ENCODE data around the gene ORMDL2.
"Not testable (repeated sequence)": the region's sequence is repeated elsewhere in the genome, so short reads cannot be mapped to it uniquely, and the experiment has no call there.

ORMDL2 gene

DNA sequence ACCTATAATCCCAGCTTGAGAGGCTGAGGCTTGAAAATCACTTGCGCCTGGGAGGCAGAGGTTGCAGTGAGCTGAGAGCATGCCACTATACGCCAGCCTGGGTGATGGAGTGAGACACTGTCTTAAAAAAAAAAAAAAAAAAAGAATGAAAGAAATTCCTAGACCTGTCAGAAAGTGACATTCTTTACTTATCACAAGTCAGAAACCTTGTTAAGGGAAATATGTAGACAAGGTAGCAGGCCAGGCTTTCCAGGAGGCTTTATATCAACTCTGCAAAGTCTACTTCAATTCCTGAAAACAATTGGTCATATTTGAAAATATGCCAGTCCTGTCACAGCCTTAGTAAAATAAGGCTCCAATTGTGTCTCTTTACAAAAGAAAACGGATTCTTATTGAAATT is 44.0 kb downstream of the ORMDL2 start:
- DNase-seq (ENCODE audit: low spot score) = no peak
- Histone ChIP-seq H3K23ac (ENCODE audit: low read depth, low read length, poor library complexity) (no peak overlapping the region), H3K27me3 (ENCODE audit: control insufficient read depth in 3 of 3, insufficient read depth in 3 of 3, low read depth in 1 of 3, low read length in 3 of 3) (peaks cover 0 to 3% (median 0%) of the 10 kb centered on the region in 3 experiments), H2BK120ac (ENCODE audit: low read depth, low read length) (no peak overlapping the region), H3K14ac (ENCODE audit: low read length) (no peak overlapping the region), H3K4me2 (ENCODE audit: insufficient read depth, low read length, poor library complexity, severe bottlenecking) (no peak overlapping the region), H3K9ac (ENCODE audit: low read depth, low read length, poor library complexity) (no peak overlapping the region), H3K9me3 (replicated peaks in 1 of 2; ENCODE audit: control insufficient read depth in 2 of 2, insufficient read depth in 1 of 2, low read depth in 1 of 2, low read length in 2 of 2) (peaks cover 2 to 4% of the 10 kb centered on the region in 2 donors), H2BK12ac (ENCODE audit: low read length) (no peak overlapping the region), H3K4me3 (ENCODE audit: low read length in 2 of 2) (no peak overlapping the region), H2AK5ac (ENCODE audit: low read depth, low read length) (no peak overlapping the region), H3K4ac (ENCODE audit: low read length) (no peak overlapping the region), H3K36me3 (replicated peaks in 1 of 2; ENCODE audit: control insufficient read depth in 2 of 2, insufficient read depth in 2 of 2, low read length in 2 of 2) (no peaks in the 10 kb centered on the region), H3K4me1 (ENCODE audit: control insufficient read depth in 2 of 2, insufficient read depth in 1 of 2, low read depth in 1 of 2, low read length in 2 of 2) (no peaks in the 10 kb centered on the region), H2BK5ac (ENCODE audit: low read length) (no peak overlapping the region), H2AFZ (ENCODE audit: low read length) (no peak overlapping the region), H4K8ac (ENCODE audit: low read depth, low read length) (no peak overlapping the region), H4K91ac (ENCODE audit: low read depth, low read length, poor library complexity) (no peak overlapping the region), H3K27ac (replicated peaks; ENCODE audit: low read length) (no peak overlapping the region), H3K79me1 (ENCODE audit: low read depth, low read length) (no peaks in the 10 kb centered on the region), H3K18ac (ENCODE audit: low read length) (no peak overlapping the region), H2BK15ac (ENCODE audit: low read length) (no peak overlapping the region)
- WGBS, 2 donors (ENCODE audit: extremely low coverage in 2 of 2, insufficient read length in 2 of 2, insufficient replicate concordance in 1 of 2) = no CpG with 5 or more reads among the region's 3 CpGs

DNA sequence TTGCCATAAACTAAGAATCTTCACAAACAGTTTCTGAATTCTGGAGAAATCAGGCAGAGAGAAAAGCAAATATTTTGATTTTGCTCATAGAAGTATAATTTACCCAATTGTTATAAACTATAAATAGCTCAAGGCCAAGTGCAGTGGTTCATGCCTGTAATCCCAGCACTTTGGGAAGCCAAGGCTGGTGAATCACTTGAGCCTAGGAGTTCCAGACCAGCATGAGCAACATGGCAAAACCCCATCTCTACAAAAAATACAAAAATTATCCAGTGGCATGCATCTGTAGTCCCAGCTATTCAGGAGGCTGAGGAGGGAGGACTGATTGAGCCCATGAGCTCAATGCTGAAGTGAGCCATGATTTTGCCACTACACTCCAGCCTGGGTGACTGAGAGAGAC is 44.4 kb downstream of the ORMDL2 start:
- no peak overlapping the region for H3K4me2 ChIP-seq (ENCODE audit: insufficient read depth, low read length, poor library complexity, severe bottlenecking)
- H2BK5ac ChIP-seq (ENCODE audit: low read length) = no peak overlapping the region
- H3K4me1 ChIP-seq (ENCODE audit: control insufficient read depth in 2 of 2, insufficient read depth in 1 of 2, low read depth in 1 of 2, low read length in 2 of 2) = no peaks in the 10 kb centered on the region
- H3K23ac ChIP-seq (ENCODE audit: low read depth, low read length, poor library complexity) = no peak overlapping the region
- no peak overlapping the region for H2AFZ ChIP-seq (ENCODE audit: low read length)
- no peak overlapping the region for H4K91ac ChIP-seq (ENCODE audit: low read depth, low read length, poor library complexity)
- no peak overlapping the region for H3K27ac ChIP-seq (replicated peaks; ENCODE audit: low read length)
- H3K27me3 ChIP-seq (ENCODE audit: control insufficient read depth in 3 of 3, insufficient read depth in 3 of 3, low read depth in 1 of 3, low read length in 3 of 3) = peaks cover 0 to 3% (median 0%) of the 10 kb centered on the region in 3 experiments
- H3K4me3 ChIP-seq (ENCODE audit: low read length in 2 of 2) = no peak overlapping the region
- H3K14ac ChIP-seq (ENCODE audit: low read length) = no peak overlapping the region
- no peak overlapping the region for H3K4ac ChIP-seq (ENCODE audit: low read length)
- no peak overlapping the region for H2BK12ac ChIP-seq (ENCODE audit: low read length)
- peaks cover 2 to 4% of the 10 kb centered on the region in 2 donors for H3K9me3 ChIP-seq (replicated peaks in 1 of 2; ENCODE audit: control insufficient read depth in 2 of 2, insufficient read depth in 1 of 2, low read depth in 1 of 2, low read length in 2 of 2)
- no peaks in the 10 kb centered on the region for H3K79me1 ChIP-seq (ENCODE audit: low read depth, low read length)
- H3K18ac ChIP-seq (ENCODE audit: low read length) = no peak overlapping the region
- no peak overlapping the region for H2AK5ac ChIP-seq (ENCODE audit: low read depth, low read length)
- DNase-seq (ENCODE audit: low spot score) = no peak
- H2BK120ac ChIP-seq (ENCODE audit: low read depth, low read length) = no peak overlapping the region
- no peak overlapping the region for H4K8ac ChIP-seq (ENCODE audit: low read depth, low read length)
- H3K36me3 ChIP-seq (replicated peaks in 1 of 2; ENCODE audit: control insufficient read depth in 2 of 2, insufficient read depth in 2 of 2, low read length in 2 of 2) = no peaks in the 10 kb centered on the region
- no peak overlapping the region for H2BK15ac ChIP-seq (ENCODE audit: low read length)
- no peak overlapping the region for H3K9ac ChIP-seq (ENCODE audit: low read depth, low read length, poor library complexity)

DNA sequence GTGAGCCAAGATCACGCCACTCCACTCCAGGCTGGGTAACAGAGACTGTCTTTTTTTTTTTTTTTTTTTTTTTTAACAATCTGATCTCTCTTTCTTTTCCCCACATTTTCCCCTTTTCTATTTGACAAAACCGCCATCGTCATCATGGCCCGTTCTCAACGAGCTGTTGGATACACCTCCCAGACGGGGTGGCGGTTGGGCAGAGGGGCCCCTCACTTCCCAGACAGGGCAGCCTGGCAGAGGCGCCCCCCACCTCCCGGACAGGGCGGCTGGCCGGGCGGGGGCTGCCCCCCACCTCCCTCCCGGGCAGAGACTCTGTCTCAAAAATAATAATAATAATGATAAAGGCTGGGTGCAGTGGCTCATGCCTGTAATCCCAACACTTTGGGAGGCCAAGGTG is 45.1 kb downstream of the ORMDL2 start:
- not testable (repeated sequence) for DNase-seq (ENCODE audit: low spot score); H3K4ac ChIP-seq (ENCODE audit: low read length); H3K79me1 ChIP-seq (ENCODE audit: low read depth, low read length); H2AK5ac ChIP-seq (ENCODE audit: low read depth, low read length); H3K27ac ChIP-seq (replicated peaks; ENCODE audit: low read length); H2BK120ac ChIP-seq (ENCODE audit: low read depth, low read length); H3K4me3 ChIP-seq (ENCODE audit: low read length in 2 of 2); H3K23ac ChIP-seq (ENCODE audit: low read depth, low read length, poor library complexity); H2BK5ac ChIP-seq (ENCODE audit: low read length); H3K4me2 ChIP-seq (ENCODE audit: insufficient read depth, low read length, poor library complexity, severe bottlenecking); H3K36me3 ChIP-seq (replicated peaks in 1 of 2; ENCODE audit: control insufficient read depth in 2 of 2, insufficient read depth in 2 of 2, low read length in 2 of 2); H3K4me1 ChIP-seq (ENCODE audit: control insufficient read depth in 2 of 2, insufficient read depth in 1 of 2, low read depth in 1 of 2, low read length in 2 of 2); H3K18ac ChIP-seq (ENCODE audit: low read length); H2BK12ac ChIP-seq (ENCODE audit: low read length); H3K9me3 ChIP-seq (replicated peaks in 1 of 2; ENCODE audit: control insufficient read depth in 2 of 2, insufficient read depth in 1 of 2, low read depth in 1 of 2, low read length in 2 of 2); H2AFZ ChIP-seq (ENCODE audit: low read length); H3K9ac ChIP-seq (ENCODE audit: low read depth, low read length, poor library complexity); H2BK15ac ChIP-seq (ENCODE audit: low read length); H3K14ac ChIP-seq (ENCODE audit: low read length); H4K91ac ChIP-seq (ENCODE audit: low read depth, low read length, poor library complexity); H3K27me3 ChIP-seq (ENCODE audit: control insufficient read depth in 3 of 3, insufficient read depth in 3 of 3, low read depth in 1 of 3, low read length in 3 of 3); H4K8ac ChIP-seq (ENCODE audit: low read depth, low read length)
- no CpG with 5 or more reads among the region's 13 CpGs for WGBS, 2 donors (ENCODE audit: extremely low coverage in 2 of 2, insufficient read length in 2 of 2, insufficient replicate concordance in 1 of 2)

DNA sequence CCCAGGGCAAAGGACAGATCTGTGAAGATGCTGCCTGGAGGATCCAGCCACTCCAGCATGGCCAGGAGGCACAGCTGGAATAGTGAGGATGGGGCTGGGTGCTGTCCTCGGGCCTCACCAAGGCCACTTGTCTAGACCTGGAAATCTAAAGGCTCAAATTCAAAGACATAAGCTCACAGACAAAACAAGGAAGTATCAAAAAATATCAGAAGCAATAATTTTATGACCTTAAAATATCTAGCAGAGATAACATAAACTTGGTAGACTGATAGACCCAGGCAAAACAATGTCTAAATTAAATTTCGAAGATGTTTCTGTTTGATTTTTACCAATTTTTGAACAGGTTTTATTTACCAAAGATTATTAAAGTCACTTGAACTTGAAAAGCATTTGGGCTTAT is 47.5 kb downstream of the ORMDL2 start:
- H4K91ac ChIP-seq (ENCODE audit: low read depth, low read length, poor library complexity) = no peak overlapping the region
- H4K8ac ChIP-seq (ENCODE audit: low read depth, low read length) = no peak overlapping the region
- no peak overlapping the region for H3K14ac ChIP-seq (ENCODE audit: low read length)
- no peaks in the 10 kb centered on the region for H3K36me3 ChIP-seq (replicated peaks in 1 of 2; ENCODE audit: control insufficient read depth in 2 of 2, insufficient read depth in 2 of 2, low read length in 2 of 2)
- no peak overlapping the region for H3K27ac ChIP-seq (replicated peaks; ENCODE audit: low read length)
- H2AFZ ChIP-seq (ENCODE audit: low read length) = no peak overlapping the region
- no peak overlapping the region for H2BK120ac ChIP-seq (ENCODE audit: low read depth, low read length)
- peaks cover 2 to 4% of the 10 kb centered on the region in 2 donors for H3K9me3 ChIP-seq (replicated peaks in 1 of 2; ENCODE audit: control insufficient read depth in 2 of 2, insufficient read depth in 1 of 2, low read depth in 1 of 2, low read length in 2 of 2)
- H2BK12ac ChIP-seq (ENCODE audit: low read length) = no peak overlapping the region
- H3K23ac ChIP-seq (ENCODE audit: low read depth, low read length, poor library complexity) = no peak overlapping the region
- H3K4me1 ChIP-seq (ENCODE audit: control insufficient read depth in 2 of 2, insufficient read depth in 1 of 2, low read depth in 1 of 2, low read length in 2 of 2) = no peaks in the 10 kb centered on the region
- no peak overlapping the region for H2BK5ac ChIP-seq (ENCODE audit: low read length)
- WGBS, 2 donors (ENCODE audit: extremely low coverage in 2 of 2, insufficient read length in 2 of 2, insufficient replicate concordance in 1 of 2) = no CpG with 5 or more reads among the region's 2 CpGs
- no peak for DNase-seq (ENCODE audit: low spot score)
- H3K18ac ChIP-seq (ENCODE audit: low read length) = no peak overlapping the region
- H2BK15ac ChIP-seq (ENCODE audit: low read length) = no peak overlapping the region
- H3K4me3 ChIP-seq (ENCODE audit: low read length in 2 of 2) = no peak overlapping the region
- no peak overlapping the region for H3K4me2 ChIP-seq (ENCODE audit: insufficient read depth, low read length, poor library complexity, severe bottlenecking)
- H2AK5ac ChIP-seq (ENCODE audit: low read depth, low read length) = no peak overlapping the region
- no peak overlapping the region for H3K4ac ChIP-seq (ENCODE audit: low read length)
- no peaks in the 10 kb centered on the region for H3K79me1 ChIP-seq (ENCODE audit: low read depth, low read length)
- H3K9ac ChIP-seq (ENCODE audit: low read depth, low read length, poor library complexity) = no peak overlapping the region
- H3K27me3 ChIP-seq (ENCODE audit: control insufficient read depth in 3 of 3, insufficient read depth in 3 of 3, low read depth in 1 of 3, low read length in 3 of 3) = no peaks in the 10 kb centered on the region
